Stimulated activated CD4-positive, alpha-beta T cell treated with anti-CD3 and anti-CD28 coated beads, Interleukin-2, amount 100 ng/mL, for 4 hours (primary cell): Measurements from ENCODE around the gene ZFP69B.
"Not testable (repeated sequence)": the region's sequence is repeated elsewhere in the genome, so short reads cannot be mapped to it uniquely, and the experiment has no call there.

Experiments used
- DNase-seq: peaks from one replicate; pipeline ENCODE4 v3.0.0-alpha.2; 2020; ENCODE audit warnings: low read depth

The ZFP69B gene

GRCh38 chr1:40435876-40436275 is 14.4 kb upstream of the ZFP69B start:
- no peak for DNase-seq

GRCh38 chr1:40438391-40439015 is 11.8 kb upstream of the ZFP69B start:
- DNase-seq = peak; percentile 11

- DNase-seq = no peak
These were observed 11.0 kb upstream of the ZFP69B start for GRCh38 chr1:40439247-40439646.

- DNase-seq = peak; percentile 86
These were observed 390 bp downstream of the ZFP69B start for GRCh38 chr1:40450495-40451237.

GRCh38 chr1:40451238-40451585 is 936 bp downstream of the ZFP69B start:
- DNase-seq = no peak

- no peak for DNase-seq
These were observed 4.6 kb downstream of the ZFP69B start for GRCh38 chr1:40454873-40455272.

GRCh38 chr1:40462956-40463590 is 12.8 kb downstream of the ZFP69B start:
- no peak for DNase-seq

GRCh38 chr1:40469327-40469726 is 19.1 kb downstream of the ZFP69B start:
- DNase-seq = no peak

- DNase-seq = no peak
These were observed 25.0 kb downstream of the ZFP69B start for GRCh38 chr1:40475268-40475667.

GRCh38 chr1:40476924-40477677 is 26.8 kb downstream of the ZFP69B start, which contains the start of gene ZFP69:
Gene ZFP69 (plus strand): TSS chr1:40477290. CDS start chr1:40479362, 2,072 bp downstream.
- peak; percentile 61 for DNase-seq

GRCh38 chr1:40477678-40478053 is 27.4 kb downstream of the ZFP69B start:
- DNase-seq = no peak

GRCh38 chr1:40478276-40478675 is 28.0 kb downstream of the ZFP69B start:
- DNase-seq = no peak

- no peak for DNase-seq
These were observed 28.9 kb downstream of the ZFP69B start for GRCh38 chr1:40479156-40479555.

GRCh38 chr1:40495315-40495903 is 45.1 kb downstream of the ZFP69B start:
- DNase-seq = no peak

GRCh38 chr1:40502651-40503050 is 52.4 kb downstream of the ZFP69B start:
- DNase-seq = not testable (repeated sequence)

GRCh38 chr1:40507973-40508372 is 57.7 kb downstream of the ZFP69B start:
- no peak for DNase-seq

GRCh38 chr1:40508375-40509341 is 58.4 kb downstream of the ZFP69B start, which contains the start of gene EXO5:
Gene EXO5 (plus strand): TSS chr1:40508767. CDS start chr1:40514545, 5,778 bp downstream.
- DNase-seq = peak; percentile 83
